PC-3 (cell line): ENCODE results near the gene FYN. TPM values are rescaled to one million over a fixed set of nuclear protein-coding genes. Genes with fewer than 3 reads are reported as not detected.
A peak's percentile ranks its signal among the peaks of the same experiment; 100 is the strongest.

Experiments
- ATAC-seq: fragments of 200-7000 bp; cut with Tn5 transposase; 2 replicates; pipeline ENCODE4 v1.9.1; 2020; ENCODE audit warnings: mild to moderate bottlenecking, moderate library complexity
- BruUV-seq: library from RNA; stranded (reverse); fragments of 400-500 nt; replicated peaks from 2 replicates; lab custom pipeline; 2021; lab: Mats Ljungman, UMichigan
- CTCF ChIA-PET: fragments of 300-600 bp; sonication (Branson Sonifier 250); formaldehyde crosslinking; loops from one replicate; lab custom pipeline; 2022; ENCODE audit warnings: antibody characterized with exemption; lab: Charles Lee
- POLR2A ChIA-PET: fragments of 300-600 bp; sonication (Branson Sonifier 250); formaldehyde crosslinking; loops from one replicate; lab custom pipeline; 2022; ENCODE audit warnings: antibody characterized with exemption; ENCODE audit not compliant: unreplicated experiment; lab: Charles Lee
- DNase-seq: peaks from one replicate; pipeline ENCODE4 v3.0.0-alpha.2; 2015
- H2AFZ ChIP-seq: fragments of 300-600 bp; sonication (generic); 2 replicates; pipeline ENCODE4 v1.6.0; 2016; ENCODE audit warnings: antibody characterized with exemption, low read length
- H3F3A ChIP-seq: fragments of 300-600 bp; sonication (generic); one replicate; pipeline ENCODE4 v1.6.0; 2017; ENCODE audit warnings: antibody characterized with exemption, low read length, control low read depth, mild to moderate bottlenecking; ENCODE audit not compliant: unreplicated experiment
- H3K27ac ChIP-seq: fragments of 300-600 bp; sonication (generic); 2 replicates; pipeline ENCODE4 v1.5.1; 2016; ENCODE audit warnings: mild to moderate bottlenecking, low read length
- H3K27me3 ChIP-seq: fragments of 300-600 bp; sonication (generic); 2 replicates; pipeline ENCODE4 v1.6.1; 2016; ENCODE audit warnings: low read length, mixed read lengths
- H3K36me3 ChIP-seq: fragments of 300-600 bp; sonication (generic); 2 replicates; pipeline ENCODE4 v1.6.1; 2016; ENCODE audit warnings: low read depth, mixed run types, low read length, mixed read lengths
- H3K4me1 ChIP-seq: fragments of 300-600 bp; sonication (generic); 2 replicates; pipeline ENCODE4 v1.5.1; 2016; ENCODE audit warnings: low read length; ENCODE audit not compliant: insufficient read depth
- H3K4me2 ChIP-seq: fragments of 300-600 bp; sonication (generic); 2 replicates; pipeline ENCODE4 v1.6.0; 2016; ENCODE audit warnings: low read length
- H3K4me3 ChIP-seq: fragments of 300-600 bp; sonication (generic); 2 replicates; pipeline ENCODE4 v1.5.1; 2016; ENCODE audit warnings: mild to moderate bottlenecking, low read length, mixed read lengths
- H3K79me2 ChIP-seq: fragments of 300-600 bp; sonication (generic); 2 replicates; pipeline ENCODE4 v1.6.1; 2017; ENCODE audit warnings: low read length, mixed read lengths
- H3K9ac ChIP-seq: fragments of 300-600 bp; sonication (generic); 2 replicates; pipeline ENCODE4 v1.6.0; 2016; ENCODE audit warnings: mild to moderate bottlenecking, low read length
- H3K9me2 ChIP-seq: fragments of 300-600 bp; sonication (generic); replicated peaks from 2 replicates; pipeline ENCODE4 v1.6.1; 2016; ENCODE audit warnings: mixed run types, low read length, mixed read lengths
- H3K9me3 ChIP-seq: fragments of 300-600 bp; sonication (generic); 2 replicates; pipeline ENCODE4 v1.6.1; 2016; ENCODE audit warnings: low read length, mixed read lengths
- H4K20me1 ChIP-seq: fragments of 300-600 bp; sonication (generic); 2 replicates; pipeline ENCODE4 v1.6.1; 2016; ENCODE audit warnings: low read length, mixed read lengths
- CTCF ChIP-seq: fragments of 300-600 bp; sonication (generic); conservative IDR thresholded peaks from 2 replicates; pipeline ENCODE4 v1.5.1; 2017; ENCODE audit warnings: antibody characterized with exemption, low read depth, mild to moderate bottlenecking, low read length
- EZH2 ChIP-seq: fragments of 300-600 bp; sonication (generic); IDR thresholded peaks from one replicate; pipeline ENCODE4 v1.6.1; 2017; ENCODE audit warnings: antibody characterized with exemption, mild to moderate bottlenecking, low read length; ENCODE audit not compliant: unreplicated experiment
- EZH2phosphoT487 ChIP-seq: fragments of 300-600 bp; sonication (generic); IDR thresholded peaks from 2 replicates; pipeline ENCODE4 v1.6.1; 2018; ENCODE audit warnings: mild to moderate bottlenecking, antibody characterized with exemption, low read length, borderline replicate concordance
- intact Hi-C: fragments of 100-400 bp; cut with micrococcal nuclease; formaldehyde crosslinking; loops from 2 replicates; pipeline ENCODE4 v1.9.0; 2023
- total RNA-seq: library from RNA; depleted of rRNA; stranded (reverse); fragments of >200 nt; gene quantifications from 2 replicates; pipeline ENCODE4 v1.2.3, GENCODE V29; 2014

Gene FYN
- total RNA-seq, 1 experiment from 2014 or later, result 27.6 TPM

GRCh38 chr6:111852725-111853124 lies 20.5 kb downstream of the FYN start:
- ChIA-PET CTCF (no interaction called here), POLR2A (no interaction called here)

GRCh38 chr6:111850295-111850937 lies 22.8 kb downstream of the FYN start:
- peaks cover 14% of the 10 kb centered on the region for H3K4me1 ChIP-seq
- H3K9ac ChIP-seq, result no peak overlapping the region
- TF ChIP-seq EZH2phosphoT487 (no peak), CTCF (no peak), EZH2 (no peak)
- H3F3A ChIP-seq, result no peaks in the 10 kb centered on the region
- POLR2A ChIA-PET, result no interaction called here
- no peaks in the 10 kb centered on the region for H3K36me3 ChIP-seq
- 0 out of 2 replicates have a peak, but pooled peaks cover 4% of the 10 kb centered on the region for H3K79me2 ChIP-seq
- H4K20me1 ChIP-seq, result no peaks in the 10 kb centered on the region
- H3K9me2 ChIP-seq, result no peaks in the 10 kb centered on the region
- H3K4me2 ChIP-seq, result no peak overlapping the region
- no TSS peak for BruUV-seq
- no peaks in the 10 kb centered on the region for H3K27me3 ChIP-seq
- H3K4me3 ChIP-seq, result no peak overlapping the region
- H3K9me3 ChIP-seq, result no peaks in the 10 kb centered on the region
- intact Hi-C loops, result no loop called here
- H2AFZ ChIP-seq, result no peak overlapping the region
- CTCF ChIA-PET, result no interaction called here
- ATAC-seq, result no peak
- DNase-seq, result no peak
- H3K27ac ChIP-seq, result no peak overlapping the region

More at GRCh38 chr6:111852725-111853124, 20.5 kb downstream of the FYN start:
- Histone ChIP-seq H2AFZ (no peak overlapping the region), H3K27me3 (no peaks in the 10 kb centered on the region), H3K4me1 (peaks cover 13% of the 10 kb centered on the region; the same call in 1 of the 2 replicates), H3K4me2 (no peak overlapping the region), H3K79me2 (0 out of 2 replicates have a peak, but pooled peaks cover 4% of the 10 kb centered on the region), H3K36me3 (no peaks in the 10 kb centered on the region), H3K9ac (no peak overlapping the region), H3F3A (no peaks in the 10 kb centered on the region), H3K4me3 (no peak overlapping the region), H4K20me1 (no peaks in the 10 kb centered on the region), H3K27ac (no peak overlapping the region), H3K9me3 (no peaks in the 10 kb centered on the region), H3K9me2 (no peaks in the 10 kb centered on the region)
- TF ChIP-seq EZH2phosphoT487, result no peak
- no peak for TF ChIP-seq EZH2
- TF ChIP-seq CTCF, result no peak
- peak; percentile 11 for DNase-seq
- BruUV-seq, result no TSS peak
- ATAC-seq, result peak; percentile 20; the same call in 1 of the 2 replicates
- intact Hi-C loops, result no loop called here

GRCh38 chr6:111849298-111849697 lies 24.0 kb downstream of the FYN start:
- intact Hi-C loops, result no loop called here
- Histone ChIP-seq H3K4me1 (peaks cover 14% of the 10 kb centered on the region), H3K9me3 (no peaks in the 10 kb centered on the region), H3K79me2 (0 out of 2 replicates have a peak, but pooled peaks cover 4% of the 10 kb centered on the region), H3K27me3 (no peaks in the 10 kb centered on the region), H2AFZ (no peak overlapping the region), H3K9ac (no peak overlapping the region), H3K36me3 (no peaks in the 10 kb centered on the region), H3K27ac (no peak overlapping the region), H3K4me3 (no peak overlapping the region), H4K20me1 (no peaks in the 10 kb centered on the region), H3F3A (no peaks in the 10 kb centered on the region), H3K9me2 (no peaks in the 10 kb centered on the region), H3K4me2 (no peak overlapping the region)
- no peak for DNase-seq
- ATAC-seq, result no peak
- no TSS peak for BruUV-seq
- POLR2A ChIA-PET, result no interaction called here
- CTCF ChIA-PET, result no interaction called here
- no peak for TF ChIP-seq CTCF
- TF ChIP-seq EZH2phosphoT487, result no peak
- no peak for TF ChIP-seq EZH2
